Measurements from ENCODE around the gene ELK4.

DNA sequence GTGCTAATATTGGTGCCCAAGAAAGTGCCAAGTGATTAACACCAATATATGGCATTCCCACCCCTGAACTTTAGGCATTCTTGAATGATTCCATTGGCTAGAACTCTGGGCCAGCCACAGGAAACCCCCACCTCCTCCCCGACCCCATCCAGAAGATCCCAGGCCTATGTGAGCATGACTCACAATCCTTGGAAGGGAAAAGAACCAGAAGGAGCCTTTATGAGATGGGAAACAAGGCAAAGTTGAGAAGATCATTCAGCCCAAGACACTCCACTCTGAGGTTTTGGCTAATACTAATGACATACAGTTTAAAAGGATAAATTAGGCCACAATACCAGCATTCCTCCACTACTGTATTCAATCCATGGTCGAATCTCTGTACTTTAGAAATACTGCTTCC, 21.8 kb downstream of the ELK4 start:
- TF ChIP-seq POLR2A (IDR thresholded peaks at IDR 0.05), result no peak
- TF ChIP-seq, protein P1, sequence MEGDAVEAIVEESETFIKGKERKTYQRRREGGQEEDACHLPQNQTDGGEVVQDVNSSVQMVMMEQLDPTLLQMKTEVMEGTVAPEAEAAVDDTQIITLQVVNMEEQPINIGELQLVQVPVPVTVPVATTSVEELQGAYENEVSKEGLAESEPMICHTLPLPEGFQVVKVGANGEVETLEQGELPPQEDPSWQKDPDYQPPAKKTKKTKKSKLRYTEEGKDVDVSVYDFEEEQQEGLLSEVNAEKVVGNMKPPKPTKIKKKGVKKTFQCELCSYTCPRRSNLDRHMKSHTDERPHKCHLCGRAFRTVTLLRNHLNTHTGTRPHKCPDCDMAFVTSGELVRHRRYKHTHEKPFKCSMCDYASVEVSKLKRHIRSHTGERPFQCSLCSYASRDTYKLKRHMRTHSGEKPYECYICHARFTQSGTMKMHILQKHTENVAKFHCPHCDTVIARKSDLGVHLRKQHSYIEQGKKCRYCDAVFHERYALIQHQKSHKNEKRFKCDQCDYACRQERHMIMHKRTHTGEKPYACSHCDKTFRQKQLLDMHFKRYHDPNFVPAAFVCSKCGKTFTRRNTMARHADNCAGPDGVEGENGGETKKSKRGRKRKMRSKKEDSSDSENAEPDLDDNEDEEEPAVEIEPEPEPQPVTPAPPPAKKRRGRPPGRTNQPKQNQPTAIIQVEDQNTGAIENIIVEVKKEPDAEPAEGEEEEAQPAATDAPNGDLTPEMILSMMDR (IDR thresholded peaks at IDR 0.05), result no peak
